ENCODE measurements around the gene ACSS1.

Gene ACSS1

GRCh38 chr20:24964506-24964840, 93.5 kb downstream of the ACSS1 start:
- DNase-seq (ENCODE audit: low read depth), result no peak
- no peak for TF ChIP-seq CTCF (IDR thresholded peaks at IDR 0.05; ENCODE audit: low read depth, low read length, missing control alignments)
- no peak overlapping the region for H3K4me3 ChIP-seq (ENCODE audit: low read depth, low read length)
- in situ Hi-C loops (cut with HindIII; ENCODE audit: low sequenced_read_pairs), result no loop called here

- DNase-seq (ENCODE audit: low read depth), result no peak
- H3K4me3 ChIP-seq (ENCODE audit: low read depth, low read length), result no peak overlapping the region
- no peak for TF ChIP-seq CTCF (IDR thresholded peaks at IDR 0.05; ENCODE audit: low read depth, low read length, missing control alignments)
- in situ Hi-C loops (cut with HindIII; ENCODE audit: low sequenced_read_pairs), result no loop called here
Observed at GRCh38 chr20:24963672-24964505, 94.0 kb downstream of the ACSS1 start.

DNA sequence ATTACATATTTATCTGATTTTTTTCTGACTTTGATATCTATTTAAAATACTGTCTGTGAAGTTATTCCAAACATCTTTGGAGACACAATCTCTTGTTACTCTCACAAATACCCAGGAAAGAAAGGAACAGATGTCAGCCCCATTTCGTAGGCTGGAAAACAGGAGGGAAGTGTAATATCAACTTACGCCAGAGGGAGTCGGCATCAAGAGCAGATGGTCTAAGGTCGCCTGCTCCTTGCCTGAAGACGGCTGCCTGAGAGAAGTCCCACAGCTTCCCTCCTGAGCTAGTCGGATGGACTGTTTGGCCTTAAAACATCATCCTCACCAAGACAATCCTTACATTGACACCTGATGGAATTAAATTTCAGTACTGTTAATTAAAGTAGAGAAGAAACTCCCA, 95.4 kb downstream of the ACSS1 start:
- no peak overlapping the region for H3K4me3 ChIP-seq (ENCODE audit: low read depth, low read length)
- no peak for TF ChIP-seq CTCF (IDR thresholded peaks at IDR 0.05; ENCODE audit: low read depth, low read length, missing control alignments)
- in situ Hi-C loops (cut with HindIII; ENCODE audit: low sequenced_read_pairs), result no loop called here
- DNase-seq (ENCODE audit: low read depth), result no peak

DNA sequence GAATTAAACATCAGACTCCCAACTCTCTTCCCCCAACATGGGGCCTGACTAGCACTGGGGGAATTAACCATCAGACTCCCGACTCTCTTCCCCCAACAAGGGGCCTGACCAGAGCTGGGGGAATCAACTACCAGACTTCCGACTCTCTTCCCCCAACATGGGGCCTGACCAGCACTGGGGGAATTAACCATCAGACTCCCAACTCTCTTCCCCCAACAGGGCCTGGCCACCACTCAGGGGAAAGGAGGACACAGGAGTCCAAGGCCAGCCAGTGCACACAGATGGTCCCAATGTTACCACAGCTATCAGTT, 95.8 kb downstream of the ACSS1 start:
- no peak for TF ChIP-seq CTCF (IDR thresholded peaks at IDR 0.05; ENCODE audit: low read depth, low read length, missing control alignments)
- H3K4me3 ChIP-seq (ENCODE audit: low read depth, low read length), result no peak overlapping the region
- DNase-seq (ENCODE audit: low read depth), result no peak
- in situ Hi-C loops (cut with HindIII; ENCODE audit: low sequenced_read_pairs), result no loop called here

GRCh38 chr20:24961384-24962181, 96.4 kb downstream of the ACSS1 start:
- in situ Hi-C loops (cut with HindIII; ENCODE audit: low sequenced_read_pairs), result no loop called here
- no peak overlapping the region for H3K4me3 ChIP-seq (ENCODE audit: low read depth, low read length)
- TF ChIP-seq CTCF (IDR thresholded peaks at IDR 0.05; ENCODE audit: low read depth, low read length, missing control alignments), result no peak
- no peak for DNase-seq (ENCODE audit: low read depth)

DNA sequence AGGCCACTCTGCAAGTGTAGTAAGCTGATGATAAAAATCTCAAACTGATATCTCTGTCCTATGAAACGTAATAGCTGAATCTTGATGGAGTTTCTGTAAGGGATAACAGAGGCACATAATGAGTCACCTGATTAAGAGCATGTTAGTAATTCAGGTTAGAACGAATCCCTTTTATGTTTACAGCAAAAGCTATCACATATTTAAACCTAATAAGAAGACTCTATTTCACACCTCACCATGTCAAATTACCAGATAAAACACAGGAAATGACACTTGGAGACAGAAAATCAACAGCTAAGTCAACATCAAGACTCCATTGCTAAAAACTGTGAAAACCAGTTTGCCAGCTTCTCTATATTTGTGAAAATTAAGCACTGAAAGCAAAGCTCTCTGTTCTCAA, 97.1 kb downstream of the ACSS1 start:
- in situ Hi-C loops (cut with HindIII; ENCODE audit: low sequenced_read_pairs), result no loop called here
- H3K4me3 ChIP-seq (ENCODE audit: low read depth, low read length), result no peak overlapping the region
- no peak for TF ChIP-seq CTCF (IDR thresholded peaks at IDR 0.05; ENCODE audit: low read depth, low read length, missing control alignments)
- DNase-seq (ENCODE audit: low read depth), result no peak
